GM12891 (cell line): ENCODE data around the gene OAS2.

Source experiments
- POLR2A ChIP-seq: IDR thresholded peaks from 2 replicates; pipeline ENCODE4 v1.6.1; 2011; ENCODE audit warnings: low read depth, low read length, control low read depth
- POLR2AphosphoS5 ChIP-seq: IDR thresholded peaks from 2 replicates; pipeline ENCODE4 v1.6.1; 2011; ENCODE audit warnings: low read depth, low read length, control low read depth

- TF ChIP-seq POLR2AphosphoS5 (no peak), POLR2A (no peak)
Observed at GRCh38 chr12:112964067-112964670, 14.2 kb upstream of the OAS2 start.
